NB4 (cell line): Measurements from ENCODE around the gene PLEKHA5.

Source experiments
- CTCF ChIP-seq: IDR thresholded peaks from one replicate; pipeline ENCODE4 v1.5.1; 2012; ENCODE audit warnings: low read depth, low read length
- MAX ChIP-seq: IDR thresholded peaks from 2 replicates; pipeline ENCODE4 v1.6.1; 2011; ENCODE audit warnings: low read depth, low read length
- MYC ChIP-seq: IDR thresholded peaks from 2 replicates; pipeline ENCODE4 v1.6.1; 2011; ENCODE audit warnings: low read depth, low read length

- no peak for TF ChIP-seq MAX
- TF ChIP-seq CTCF = no peak
- no peak for TF ChIP-seq MYC
These were observed 273.4 kb downstream of the PLEKHA5 start for GRCh38 chr12:19402743-19403431.
